GF-D8 (cell line): ENCODE data around the gene LY6G5B.

Experiments used
- DNase-seq: peaks from one replicate; lab custom pipeline; 2025; lab: John Stamatoyannopoulos, UW

The LY6G5B gene

GRCh38 chr6:31663126-31663960, 6.4 kb upstream of the LY6G5B start:
- DNase-seq: no peak

GRCh38 chr6:31663961-31664789, 5.6 kb upstream of the LY6G5B start:
- no peak for DNase-seq

- DNase-seq: peak; percentile 88
Measured at GRCh38 chr6:31664790-31665500, 4.8 kb upstream of the LY6G5B start, which contains the start of gene GPANK1. Gene GPANK1, minus strand, starts transcription at chr6:31664997. Its CDS starts 519 bp downstream, at chr6:31664478.

- peak; percentile 96 for DNase-seq
Measured at GRCh38 chr6:31665501-31666336, 4.1 kb upstream of the LY6G5B start, which contains the start of gene CSNK2B. Gene CSNK2B, plus strand, starts transcription at chr6:31666080. Its CDS starts 752 bp downstream, at chr6:31666832.

- no peak for DNase-seq
Measured at GRCh38 chr6:31666337-31666965, 3.3 kb upstream of the LY6G5B start.

GRCh38 chr6:31676322-31676903, 6.6 kb downstream of the LY6G5B start:
- no peak for DNase-seq

- no peak for DNase-seq
Measured at GRCh38 chr6:31676904-31677303, 7.1 kb downstream of the LY6G5B start.

- no peak for DNase-seq
Measured at GRCh38 chr6:31677955-31678354, 8.2 kb downstream of the LY6G5B start.

- peak; percentile 65 for DNase-seq
Measured at GRCh38 chr6:31680226-31681134, 10.7 kb downstream of the LY6G5B start, which contains the start of gene LY6G5C. Gene LY6G5C, minus strand, starts transcription at chr6:31681067. Its CDS starts 694 bp downstream, at chr6:31680373.

GRCh38 chr6:31681135-31681671, 11.4 kb downstream of the LY6G5B start:
- no peak for DNase-seq

- DNase-seq: no peak
Measured at GRCh38 chr6:31683591-31683990, 13.8 kb downstream of the LY6G5B start.

GRCh38 chr6:31686483-31686882, 16.7 kb downstream of the LY6G5B start:
- no peak for DNase-seq

- DNase-seq: no peak
Measured at GRCh38 chr6:31687321-31687720, 17.5 kb downstream of the LY6G5B start.

- no peak for DNase-seq
Measured at GRCh38 chr6:31687860-31688693, 18.3 kb downstream of the LY6G5B start.

GRCh38 chr6:31689249-31690110, 19.7 kb downstream of the LY6G5B start:
- DNase-seq: no peak

GRCh38 chr6:31690231-31691077, 20.7 kb downstream of the LY6G5B start:
- DNase-seq: no peak
